ENCODE results near the gene ZBTB34.

ZBTB34 gene

GRCh38 chr9:126832440-126832839 lies 28.0 kb upstream of the ZBTB34 start:
- TF ChIP-seq CTCF (IDR thresholded peaks at IDR 0.05): no peak
- Histone ChIP-seq H3K9me3 (no peaks in the 10 kb centered on the region), H3K36me3 (peaks cover 40% of the 10 kb centered on the region), H3K4me3 (ENCODE audit: low read depth in 1 of 2, low read length in 1 of 2) (no peak overlapping the region), H3K27me3 (no peaks in the 10 kb centered on the region), H3K27ac (no peak overlapping the region), H3K4me1 (ENCODE audit: control insufficient read depth in 1 of 2, insufficient read depth in 1 of 2, low read depth in 1 of 2, low read length in 1 of 2) (no peaks in the 10 kb centered on the region)

- Histone ChIP-seq H3K4me1 (ENCODE audit: control insufficient read depth in 1 of 2, insufficient read depth in 1 of 2, low read depth in 1 of 2, low read length in 1 of 2) (no peaks in the 10 kb centered on the region), H3K27ac (no peak overlapping the region), H3K36me3 (peaks cover 38% of the 10 kb centered on the region), H3K4me3 (ENCODE audit: low read depth in 1 of 2, low read length in 1 of 2) (no peak overlapping the region), H3K9me3 (no peaks in the 10 kb centered on the region), H3K27me3 (no peaks in the 10 kb centered on the region)
- no peak for TF ChIP-seq CTCF (IDR thresholded peaks at IDR 0.05)
Observed at GRCh38 chr9:126833020-126833419, 27.4 kb upstream of the ZBTB34 start.

- no peak overlapping the region for H3K4me3 ChIP-seq (ENCODE audit: low read depth in 1 of 2, low read length in 1 of 2)
- H3K27me3 ChIP-seq: no peaks in the 10 kb centered on the region
- H3K27ac ChIP-seq: no peak overlapping the region
- TF ChIP-seq CTCF (IDR thresholded peaks at IDR 0.05): no peak
- no peaks in the 10 kb centered on the region for H3K9me3 ChIP-seq
- no peaks in the 10 kb centered on the region for H3K4me1 ChIP-seq (ENCODE audit: control insufficient read depth in 1 of 2, insufficient read depth in 1 of 2, low read depth in 1 of 2, low read length in 1 of 2)
- peaks cover 46% of the 10 kb centered on the region for H3K36me3 ChIP-seq
Observed at GRCh38 chr9:126833710-126834345, 26.6 kb upstream of the ZBTB34 start.

GRCh38 chr9:126834672-126835071 lies 25.8 kb upstream of the ZBTB34 start:
- Histone ChIP-seq H3K36me3 (peaks cover 48% of the 10 kb centered on the region), H3K4me1 (ENCODE audit: control insufficient read depth in 1 of 2, insufficient read depth in 1 of 2, low read depth in 1 of 2, low read length in 1 of 2) (no peaks in the 10 kb centered on the region), H3K27ac (no peak overlapping the region), H3K9me3 (no peaks in the 10 kb centered on the region), H3K27me3 (no peaks in the 10 kb centered on the region), H3K4me3 (ENCODE audit: low read depth in 1 of 2, low read length in 1 of 2) (no peak overlapping the region)
- no peak for TF ChIP-seq CTCF (IDR thresholded peaks at IDR 0.05)

GRCh38 chr9:126836216-126836615 lies 24.2 kb upstream of the ZBTB34 start:
- H3K4me1 ChIP-seq (ENCODE audit: control insufficient read depth in 1 of 2, insufficient read depth in 1 of 2, low read depth in 1 of 2, low read length in 1 of 2): peaks cover 0 to 5% of the 10 kb centered on the region in 2 experiments
- TF ChIP-seq CTCF (IDR thresholded peaks at IDR 0.05): no peak
- H3K36me3 ChIP-seq: peaks cover 44% of the 10 kb centered on the region
- H3K4me3 ChIP-seq (ENCODE audit: low read depth in 1 of 2, low read length in 1 of 2): no peak overlapping the region
- no peaks in the 10 kb centered on the region for H3K27me3 ChIP-seq
- H3K27ac ChIP-seq: no peak overlapping the region
- no peaks in the 10 kb centered on the region for H3K9me3 ChIP-seq

All from neutrophil (primary cell).